Activated CD8-positive, alpha-beta T cell treated with anti-CD3 and anti-CD28 coated beads for 36 hours (primary cell): ENCODE data around the gene SPRR1B. TPM values are rescaled to one million over a fixed set of nuclear protein-coding genes. Genes with fewer than 3 reads are reported as not detected.
"Not testable (repeated sequence)": the region's sequence is repeated elsewhere in the genome, so short reads cannot be mapped to it uniquely, and the experiment has no call there.

ENCODE experiments used
- ATAC-seq: fragments of 200-7000 bp; cut with Tn5 transposase; one replicate; pipeline ENCODE4 v1.10.0; 2021; ENCODE audit warnings: mild to moderate bottlenecking, moderate library complexity
- CTCF ChIA-PET: fragments of 350-600 bp; sonication (Branson Sonifier 250); formaldehyde crosslinking; loops from one replicate; lab custom pipeline; 2021; ENCODE audit warnings: antibody characterized with exemption; lab: Charles Lee
- POLR2A ChIA-PET: fragments of 350-600 bp; sonication (Branson Sonifier 250); formaldehyde crosslinking; loops from one replicate; lab custom pipeline; 2021; ENCODE audit warnings: antibody characterized with exemption; lab: Charles Lee
- DNase-seq: peaks from one replicate; pipeline ENCODE4 v3.0.0-alpha.2; 2020
- H3K27ac Mint-ChIP-seq: one replicate; pipeline ENCODE4 v1.8.0; 2021; ENCODE audit warnings: mild to moderate bottlenecking, mixed read lengths
- H3K27me3 Mint-ChIP-seq: one replicate; pipeline ENCODE4 v1.8.0; 2021; ENCODE audit warnings: mixed read lengths
- H3K36me3 Mint-ChIP-seq: one replicate; pipeline ENCODE4 v1.8.0; 2021; ENCODE audit warnings: low read depth, mixed read lengths
- H3K4me1 Mint-ChIP-seq: one replicate; pipeline ENCODE4 v1.8.0; 2021; ENCODE audit warnings: low read depth, mixed read lengths
- H3K4me3 Mint-ChIP-seq: one replicate; pipeline ENCODE4 v1.8.0; 2021; ENCODE audit warnings: mild to moderate bottlenecking, moderate library complexity, mixed read lengths
- H3K9me3 Mint-ChIP-seq: one replicate; pipeline ENCODE4 v1.8.0; 2021; ENCODE audit warnings: mixed read lengths
- CTCF ChIP-seq: fragments of 200-600 bp; IDR thresholded peaks from one replicate; pipeline ENCODE4 v1.8.0; 2022; ENCODE audit warnings: antibody characterized with exemption, mild to moderate bottlenecking
- intact Hi-C: fragments of 100-400 bp; cut with micrococcal nuclease; formaldehyde crosslinking; loops from one replicate; pipeline ENCODE4 v1.10.0; 2022
- total RNA-seq, 2 experiments: library from RNA; stranded (reverse); gene quantifications; one replicate each; pipeline ENCODE4 v1.2.3, GENCODE V29; 2021

The SPRR1B gene
- total RNA-seq, 2 experiments from 2014 or later: not detected

GRCh38 chr1:152999818-153000217 lies 31.2 kb upstream of the SPRR1B start:
- H3K27ac Mint-ChIP-seq: no peak overlapping the region
- CTCF ChIA-PET: interaction anchor here (1.2 kb wide), 1 partner anchor 9 kb away, joined by 3 read pairs; no protein-coding TSS in a partner anchor
- intact Hi-C loops: no loop called here

GRCh38 chr1:153000294-153000693 lies 30.7 kb upstream of the SPRR1B start:
- no peak for DNase-seq
- Mint-ChIP-seq H3K27ac (no peak overlapping the region), H3K4me3 (no peak overlapping the region), H3K36me3 (no peaks in the 10 kb centered on the region), H3K9me3 (peaks cover 4% of the 10 kb centered on the region), H3K27me3 (peaks cover 17% of the 10 kb centered on the region), H3K4me1 (no peaks in the 10 kb centered on the region)
- ATAC-seq: no peak
- CTCF ChIA-PET: no interaction called here
- intact Hi-C loops: no loop called here
- TF ChIP-seq CTCF: no peak
- POLR2A ChIA-PET: no interaction called here

More at GRCh38 chr1:152999818-153000217, 31.2 kb upstream of the SPRR1B start:
- peaks cover 17% of the 10 kb centered on the region for H3K27me3 Mint-ChIP-seq
- no peaks in the 10 kb centered on the region for H3K4me1 Mint-ChIP-seq
- H3K9me3 Mint-ChIP-seq: peaks cover 5% of the 10 kb centered on the region
- no peak for ATAC-seq
- H3K36me3 Mint-ChIP-seq: no peaks in the 10 kb centered on the region
- no peak for DNase-seq
- H3K4me3 Mint-ChIP-seq: no peak overlapping the region
- POLR2A ChIA-PET: no interaction called here
- TF ChIP-seq CTCF: no peak

GRCh38 chr1:153001382-153001781 lies 29.6 kb upstream of the SPRR1B start, which contains the start of gene SPRR3:
Gene SPRR3, plus strand, starts transcription at chr1:153001749. Its CDS starts 1,272 bp downstream, at chr1:153003021.
- no peak for TF ChIP-seq CTCF
- Mint-ChIP-seq H3K36me3 (no peaks in the 10 kb centered on the region), H3K27me3 (peaks cover 13% of the 10 kb centered on the region), H3K4me1 (no peaks in the 10 kb centered on the region), H3K9me3 (no peaks in the 10 kb centered on the region), H3K27ac (no peak within 1 kb of the TSS), H3K4me3 (no peak within 1 kb of the TSS)
- DNase-seq: no peak
- intact Hi-C loops: no loop called here
- CTCF ChIA-PET: no interaction called here
- ATAC-seq: no peak
- POLR2A ChIA-PET: no interaction called here

- H3K9me3 Mint-ChIP-seq, H3K27ac Mint-ChIP-seq, CTCF ChIA-PET, POLR2A ChIA-PET, DNase-seq, H3K27me3 Mint-ChIP-seq, intact Hi-C loops, H3K4me1 Mint-ChIP-seq, ATAC-seq, H3K36me3 Mint-ChIP-seq, H3K4me3 Mint-ChIP-seq: not testable (repeated sequence)
These were observed 19.7 kb upstream of the SPRR1B start for GRCh38 chr1:153011235-153011758.

GRCh38 chr1:153021829-153022228 lies 9.2 kb upstream of the SPRR1B start:
- H3K9me3 Mint-ChIP-seq, H3K4me3 Mint-ChIP-seq, DNase-seq, H3K27ac Mint-ChIP-seq, POLR2A ChIA-PET, H3K4me1 Mint-ChIP-seq, intact Hi-C loops, H3K36me3 Mint-ChIP-seq, ATAC-seq, CTCF ChIA-PET: not testable (repeated sequence)
- H3K27me3 Mint-ChIP-seq: peaks cover 31% of the 10 kb centered on the region

GRCh38 chr1:153022340-153022739 lies 8.7 kb upstream of the SPRR1B start:
- POLR2A ChIA-PET, DNase-seq: not testable (repeated sequence)

More at GRCh38 chr1:153022340-153022739, 8.7 kb upstream of the SPRR1B start:
- ATAC-seq, CTCF ChIA-PET, H3K27ac Mint-ChIP-seq, H3K9me3 Mint-ChIP-seq, H3K4me3 Mint-ChIP-seq, intact Hi-C loops, H3K36me3 Mint-ChIP-seq, H3K4me1 Mint-ChIP-seq: not testable (repeated sequence)
- peaks cover 31% of the 10 kb centered on the region for H3K27me3 Mint-ChIP-seq
